Tibial nerve (tissue), 4 donors: Measurements from ENCODE around the gene IZUMO1. TPM values are rescaled to one million over a fixed set of nuclear protein-coding genes. Genes with fewer than 3 reads are reported as not detected.

ENCODE experiments used
- DNase-seq, 2 donors: peaks; one replicate each; pipeline ENCODE4 v3.0.0-alpha.2; 2019; ENCODE audit warnings: low spot score in 2 of 2
- H3K27ac ChIP-seq, 4 donors: fragments of 200-600 bp; sonication (generic) in 3 of 4; one replicate each; pipeline ENCODE4 v1.5.1; 2017 to 2019; ENCODE audit warnings: mild to moderate bottlenecking in 1 of 4
- H3K27me3 ChIP-seq, 2 donors: fragments of 200-600 bp; sonication (generic) in 1 of 2; one replicate each; pipeline versions ENCODE4 v1.5.1 to v1.6.0; 2017 to 2019
- H3K36me3 ChIP-seq, 3 donors: fragments of 200-600 bp; sonication (generic); one replicate each; pipeline ENCODE4 v1.5.1; 2018 to 2019
- H3K4me1 ChIP-seq, 4 donors: fragments of 200-600 bp; sonication (generic) in 3 of 4; one replicate each; pipeline ENCODE4 v1.5.1; 2017 to 2019
- H3K4me3 ChIP-seq, 4 donors: fragments of 200-600 bp; sonication (generic) in 3 of 4; one replicate each; pipeline ENCODE4 v1.5.1; 2017 to 2019; ENCODE audit warnings: mild to moderate bottlenecking in 1 of 4, moderate library complexity in 1 of 4
- H3K9me3 ChIP-seq, 4 donors: fragments of 200-600 bp; sonication (generic) in 3 of 4; one replicate each; pipeline ENCODE4 v1.5.1; 2017 to 2019
- CTCF ChIP-seq, 5 experiments: fragments of 200-600 bp in 3 of 5; fragments of 450-650 bp in 2 of 5; sonication (generic) in 3 of 5; IDR thresholded peaks; one replicate each; pipeline ENCODE4 v1.5.1; 2016 to 2019; ENCODE audit warnings: antibody characterized with exemption in 5 of 5, mild to moderate bottlenecking in 3 of 5, moderate library complexity in 2 of 5
- EP300 ChIP-seq, 2 donors: sonication (generic); formaldehyde crosslinking; IDR thresholded peaks; one replicate each; pipeline ENCODE4 v1.6.1; 2017; ENCODE audit warnings: antibody characterized with exemption in 2 of 2, mild to moderate bottlenecking in 1 of 2
- POLR2A ChIP-seq, 2 donors: fragments of 450-650 bp; IDR thresholded peaks; one replicate each; pipeline ENCODE4 v1.6.1; 2017; ENCODE audit warnings: antibody characterized with exemption in 2 of 2, mild to moderate bottlenecking in 2 of 2, moderate library complexity in 2 of 2
- WGBS, 2 donors: methylation state at CpG; one replicate each; pipeline ENCODE4 v1.1.5; 2018; 5-methylcytosine and 5-hydroxymethylcytosine counted together
- total RNA-seq, 4 donors: library from RNA; depleted of rRNA; stranded (reverse); fragments of >200 nt; gene quantifications; one replicate each; pipeline ENCODE4 v1.1.0, GENCODE V29; 2016

IZUMO1 gene
- total RNA-seq, 4 donors from 2014 or later, result 0.21 to 0.30 TPM; not detected in 2

GRCh38 chr19:48708471-48708870 lies 38.2 kb downstream of the IZUMO1 start:
- H3K4me3 ChIP-seq, result no peak overlapping the region
- TF ChIP-seq POLR2A (IDR thresholded peaks at IDR 0.05), result no peak
- TF ChIP-seq EP300 (IDR thresholded peaks at IDR 0.05), result no peak
- TF ChIP-seq CTCF (IDR thresholded peaks at IDR 0.05), result no peak
- no peak for DNase-seq
- no peak overlapping the region for H3K27ac ChIP-seq
- WGBS, 2 donors, result 47 to 51% methylated on average over 11 of the region's 11 CpGs
- H3K27me3 ChIP-seq, result no peaks in the 10 kb centered on the region
- H3K36me3 ChIP-seq, result peaks cover 0 to 36% (median 0%) of the 10 kb centered on the region in 3 donors
- H3K9me3 ChIP-seq, result peaks cover 0 to 10% (median 0%) of the 10 kb centered on the region in 4 donors
- peaks cover 0 to 9% (median 6%) of the 10 kb centered on the region in 4 donors for H3K4me1 ChIP-seq

- no peak overlapping the region for H3K4me3 ChIP-seq
- DNase-seq, result no peak
- peaks cover 0 to 47% (median 0%) of the 10 kb centered on the region in 3 donors for H3K36me3 ChIP-seq
- TF ChIP-seq POLR2A (IDR thresholded peaks at IDR 0.05) (no peak), EP300 (IDR thresholded peaks at IDR 0.05) (no peak), CTCF (IDR thresholded peaks at IDR 0.05) (no peak)
- H3K27me3 ChIP-seq, result no peaks in the 10 kb centered on the region
- H3K9me3 ChIP-seq, result no peaks in the 10 kb centered on the region
- WGBS, 2 donors, result 41 to 49% methylated on average over 2 of the region's 2 CpGs
- H3K4me1 ChIP-seq, result no peaks in the 10 kb centered on the region
- H3K27ac ChIP-seq, result no peak overlapping the region
These were observed 41.3 kb downstream of the IZUMO1 start for GRCh38 chr19:48705431-48705830.

GRCh38 chr19:48703316-48703715 lies 43.4 kb downstream of the IZUMO1 start:
- Histone ChIP-seq H3K27ac (no peak overlapping the region), H3K9me3 (no peaks in the 10 kb centered on the region), H3K27me3 (no peaks in the 10 kb centered on the region), H3K36me3 (peaks cover 0 to 47% (median 0%) of the 10 kb centered on the region in 3 donors), H3K4me3 (no peak overlapping the region), H3K4me1 (no peaks in the 10 kb centered on the region)
- no peak for TF ChIP-seq EP300 (IDR thresholded peaks at IDR 0.05)
- TF ChIP-seq CTCF (IDR thresholded peaks at IDR 0.05), result no peak
- TF ChIP-seq POLR2A (IDR thresholded peaks at IDR 0.05), result no peak
- WGBS, 2 donors, result 97 to 98% methylated on average over 21 to 22 of the region's 23 CpGs
- DNase-seq, result no peak

DNA sequence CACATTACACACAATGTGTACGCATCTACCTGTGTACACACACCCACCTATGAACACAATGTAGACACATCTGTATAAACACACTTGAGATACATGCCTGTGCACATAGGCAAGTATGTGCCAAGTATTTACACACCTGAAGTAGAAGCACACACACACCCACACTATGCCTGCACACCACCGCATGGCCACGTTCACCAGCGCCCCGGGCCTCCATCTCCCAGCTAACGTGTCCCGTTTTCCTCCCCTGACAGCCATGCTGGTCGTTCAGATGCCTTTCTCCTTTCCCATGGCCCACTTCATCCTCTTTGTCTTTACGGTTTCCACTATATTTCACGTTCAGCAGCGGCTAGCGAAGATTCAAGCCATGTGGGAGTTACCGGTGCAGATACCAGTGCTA lies 44.0 kb downstream of the IZUMO1 start:
- H3K27me3 ChIP-seq, result no peaks in the 10 kb centered on the region
- WGBS, 2 donors, result 90 to 94% methylated on average over 13 of the region's 13 CpGs

GRCh38 chr19:48698046-48698445 lies 48.7 kb downstream of the IZUMO1 start:
- WGBS, 2 donors, result 51 to 56% methylated on average over 4 of the region's 4 CpGs
- DNase-seq, result no peak
- TF ChIP-seq POLR2A (IDR thresholded peaks at IDR 0.05), result no peak
- no peak for TF ChIP-seq CTCF (IDR thresholded peaks at IDR 0.05)
- no peak for TF ChIP-seq EP300 (IDR thresholded peaks at IDR 0.05)

More for the DNA sequence above, 44.0 kb downstream of the IZUMO1 start:
- Histone ChIP-seq H3K36me3 (peaks cover 0 to 47% (median 0%) of the 10 kb centered on the region in 3 donors), H3K4me3 (no peak overlapping the region), H3K4me1 (no peaks in the 10 kb centered on the region), H3K9me3 (no peaks in the 10 kb centered on the region), H3K27ac (no peak overlapping the region)
- TF ChIP-seq CTCF (IDR thresholded peaks at IDR 0.05) (no peak), EP300 (IDR thresholded peaks at IDR 0.05) (no peak), POLR2A (IDR thresholded peaks at IDR 0.05) (no peak)
- DNase-seq, result no peak

More at GRCh38 chr19:48698046-48698445, 48.7 kb downstream of the IZUMO1 start:
- Histone ChIP-seq H3K27me3 (peaks cover 0 to 21% of the 10 kb centered on the region in 2 donors), H3K27ac (no peak overlapping the region), H3K36me3 (peaks cover 0 to 22% (median 0%) of the 10 kb centered on the region in 3 donors), H3K9me3 (no peaks in the 10 kb centered on the region), H3K4me1 (peaks cover 0 to 12% (median 2%) of the 10 kb centered on the region in 4 donors), H3K4me3 (no peak overlapping the region)
